RWPE1 (cell line): ENCODE results near the gene IL16.

Experiments used
- CTCF ChIA-PET: fragments of 350-600 bp; sonication (Branson Sonifier 250); formaldehyde crosslinking; extraction: SDS; loops from one replicate; lab custom pipeline; 2021; lab: Yijun Ruan, JAX
- POLR2A ChIA-PET: fragments of 400-600 bp; formaldehyde crosslinking; extraction: SDS; loops from one replicate; lab custom pipeline; 2020; ENCODE audit warnings: antibody characterized with exemption; ENCODE audit not compliant: low non-redundant PET; lab: Yijun Ruan, JAX
- DNase-seq: peaks from one replicate; pipeline ENCODE4 v3.0.0; 2012; ENCODE audit warnings: low spot score
- H3K27ac ChIP-seq: fragments of 450-650 bp; 2 replicates; pipeline ENCODE4 v1.5.1; 2017
- TF ChIP-seq, protein P1 (sequence below): fragments of 450-650 bp; conservative IDR thresholded peaks from 2 replicates; pipeline ENCODE4 v1.5.1; 2017; ENCODE audit warnings: low read depth, mild to moderate bottlenecking

Gene IL16

DNA sequence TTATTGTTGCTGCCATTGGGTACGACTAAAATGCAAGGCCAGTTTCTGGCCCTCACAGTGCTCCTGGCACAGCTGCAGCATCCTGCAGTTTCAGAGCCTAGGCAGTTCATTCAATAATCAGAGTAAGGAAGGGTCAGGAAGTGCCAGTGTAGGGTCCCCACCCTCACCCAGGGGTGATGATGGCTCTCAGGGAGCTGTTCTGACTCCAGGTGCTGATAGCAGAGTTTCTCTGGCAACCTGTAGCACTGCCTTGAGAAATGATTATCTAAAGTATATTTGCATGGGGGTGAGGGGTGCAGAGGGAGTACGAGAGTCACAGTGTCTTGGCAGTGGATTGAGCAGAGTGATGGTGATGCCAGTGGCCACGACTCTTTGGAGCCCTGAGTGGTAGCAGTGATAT is 15.5 kb upstream of the IL16 start:
- DNase-seq, result no peak
- ChIA-PET POLR2A (no interaction called here), CTCF (no interaction called here)
- TF ChIP-seq, protein P1, sequence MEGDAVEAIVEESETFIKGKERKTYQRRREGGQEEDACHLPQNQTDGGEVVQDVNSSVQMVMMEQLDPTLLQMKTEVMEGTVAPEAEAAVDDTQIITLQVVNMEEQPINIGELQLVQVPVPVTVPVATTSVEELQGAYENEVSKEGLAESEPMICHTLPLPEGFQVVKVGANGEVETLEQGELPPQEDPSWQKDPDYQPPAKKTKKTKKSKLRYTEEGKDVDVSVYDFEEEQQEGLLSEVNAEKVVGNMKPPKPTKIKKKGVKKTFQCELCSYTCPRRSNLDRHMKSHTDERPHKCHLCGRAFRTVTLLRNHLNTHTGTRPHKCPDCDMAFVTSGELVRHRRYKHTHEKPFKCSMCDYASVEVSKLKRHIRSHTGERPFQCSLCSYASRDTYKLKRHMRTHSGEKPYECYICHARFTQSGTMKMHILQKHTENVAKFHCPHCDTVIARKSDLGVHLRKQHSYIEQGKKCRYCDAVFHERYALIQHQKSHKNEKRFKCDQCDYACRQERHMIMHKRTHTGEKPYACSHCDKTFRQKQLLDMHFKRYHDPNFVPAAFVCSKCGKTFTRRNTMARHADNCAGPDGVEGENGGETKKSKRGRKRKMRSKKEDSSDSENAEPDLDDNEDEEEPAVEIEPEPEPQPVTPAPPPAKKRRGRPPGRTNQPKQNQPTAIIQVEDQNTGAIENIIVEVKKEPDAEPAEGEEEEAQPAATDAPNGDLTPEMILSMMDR, result no peak
- H3K27ac ChIP-seq, result no peak overlapping the region

DNA sequence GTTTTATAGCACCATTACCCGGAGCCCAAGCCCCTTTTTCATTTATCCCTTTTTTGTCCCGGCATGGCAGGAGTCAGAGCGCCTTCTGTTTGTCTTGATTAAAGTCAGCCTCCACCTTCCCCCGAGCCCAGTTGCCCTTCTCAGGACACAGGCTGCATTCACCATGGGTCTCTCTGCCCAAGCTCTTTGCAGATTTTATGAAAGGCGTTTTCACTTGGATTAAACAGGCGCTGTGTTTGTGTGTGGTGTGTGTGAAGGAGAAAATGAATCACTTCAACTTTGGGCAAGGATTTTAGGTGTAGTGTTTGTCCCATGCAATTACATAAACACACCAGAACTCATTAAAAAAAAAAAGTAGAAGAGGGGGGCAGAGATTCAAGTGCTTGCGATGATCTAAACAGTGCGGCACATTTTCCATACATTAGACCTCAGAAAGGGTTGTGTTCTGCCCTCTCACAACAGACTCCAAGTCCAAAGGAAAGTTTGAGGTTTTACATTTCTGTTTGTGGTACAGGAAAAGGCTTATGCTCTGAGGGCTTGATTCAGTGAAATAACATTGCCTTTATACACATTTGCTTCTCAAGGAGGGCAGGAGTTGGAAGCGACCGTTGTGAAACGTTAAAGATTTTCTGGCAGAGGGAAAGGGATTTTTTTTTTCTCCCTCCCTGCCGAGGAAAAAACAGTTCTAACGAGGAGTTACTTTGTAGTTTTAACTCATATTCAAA is 14.5 kb upstream of the IL16 start:
- CTCF ChIA-PET, result interaction anchor here (0.6 kb wide), 1 partner anchor 23 kb away, joined by 4 read pairs; no protein-coding TSS in a partner anchor
- H3K27ac ChIP-seq, result no peak overlapping the region
- DNase-seq, result no peak
- TF ChIP-seq, protein P1, result no peak
- POLR2A ChIA-PET, result no interaction called here

DNA sequence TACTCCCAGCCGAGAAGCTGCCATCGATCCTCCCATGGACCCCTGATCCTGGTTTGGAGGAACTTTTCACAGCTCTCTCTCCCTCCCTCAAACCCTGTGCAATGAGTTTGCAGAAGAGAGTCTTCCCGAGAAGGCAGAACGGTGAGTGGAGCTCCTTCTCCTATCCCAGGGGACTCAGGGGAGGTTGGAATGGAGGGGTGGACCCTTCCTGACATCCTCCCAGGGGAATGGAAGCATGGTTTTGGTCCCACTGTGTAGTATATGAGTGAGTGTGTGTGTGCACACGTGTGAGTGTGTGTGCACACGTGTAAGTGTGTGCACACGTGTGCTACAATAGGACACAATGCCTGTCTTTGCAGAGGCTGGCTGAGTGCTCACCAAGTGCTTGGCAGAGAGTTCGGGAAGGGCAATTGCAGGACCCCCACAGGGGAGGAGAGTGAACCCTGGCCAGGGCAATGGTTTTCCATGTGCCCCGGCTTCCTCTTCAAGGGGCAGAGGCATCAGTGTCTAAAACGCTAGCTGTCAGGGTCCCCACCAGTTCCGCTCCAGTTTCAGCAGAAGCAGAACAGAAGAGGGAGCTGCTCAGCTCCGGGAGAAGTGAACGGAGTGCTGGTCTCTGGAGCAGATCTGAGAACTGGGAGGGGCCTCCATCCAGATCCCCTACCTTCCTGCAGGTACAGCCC is 13.8 kb upstream of the IL16 start:
- CTCF ChIA-PET, result no interaction called here
- no peak overlapping the region for H3K27ac ChIP-seq
- DNase-seq, result no peak
- TF ChIP-seq, protein P1, result no peak
- POLR2A ChIA-PET, result no interaction called here

DNA sequence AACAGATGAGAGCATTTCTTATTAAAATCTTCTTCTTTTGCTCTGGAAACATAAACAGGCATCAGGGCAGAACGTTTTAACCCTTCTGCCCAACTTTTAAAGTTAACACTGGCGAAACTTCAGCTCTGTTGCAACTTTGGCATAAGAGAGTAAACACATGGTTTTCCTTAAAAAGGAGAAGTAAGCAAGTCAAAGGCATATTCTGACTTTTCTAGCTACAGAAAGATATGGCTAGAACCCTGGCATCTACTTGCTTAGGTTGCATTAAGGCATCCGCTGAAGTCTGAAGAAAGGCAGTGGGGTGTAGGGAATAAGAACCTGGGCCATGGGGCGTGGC is 13.3 kb upstream of the IL16 start:
- DNase-seq, result no peak
- TF ChIP-seq, protein P1, result no peak
- no peak overlapping the region for H3K27ac ChIP-seq
- ChIA-PET CTCF (no interaction called here), POLR2A (no interaction called here)

DNA sequence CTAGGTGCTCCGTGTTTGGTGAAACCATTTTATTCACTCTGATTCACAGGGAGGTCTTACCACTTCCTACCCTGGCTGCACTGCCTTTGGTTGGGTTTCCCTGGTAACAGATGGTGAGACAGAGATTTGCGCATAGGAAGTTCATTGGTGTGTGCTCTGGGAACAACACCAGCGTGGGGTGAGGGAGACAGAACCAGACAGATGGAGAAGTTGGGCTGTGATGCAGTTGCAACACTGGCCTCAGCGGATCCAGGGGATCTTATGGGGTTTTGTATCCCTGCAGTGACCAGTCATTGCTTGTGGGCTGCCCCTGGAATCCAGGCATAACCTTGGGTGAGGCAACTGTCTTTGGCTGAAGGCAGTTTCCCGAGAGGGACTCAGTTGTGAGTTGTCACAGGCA is 12.5 kb upstream of the IL16 start:
- POLR2A ChIA-PET, result no interaction called here
- CTCF ChIA-PET, result no interaction called here
- H3K27ac ChIP-seq, result no peak overlapping the region
- TF ChIP-seq, protein P1, result no peak
- DNase-seq, result no peak

DNA sequence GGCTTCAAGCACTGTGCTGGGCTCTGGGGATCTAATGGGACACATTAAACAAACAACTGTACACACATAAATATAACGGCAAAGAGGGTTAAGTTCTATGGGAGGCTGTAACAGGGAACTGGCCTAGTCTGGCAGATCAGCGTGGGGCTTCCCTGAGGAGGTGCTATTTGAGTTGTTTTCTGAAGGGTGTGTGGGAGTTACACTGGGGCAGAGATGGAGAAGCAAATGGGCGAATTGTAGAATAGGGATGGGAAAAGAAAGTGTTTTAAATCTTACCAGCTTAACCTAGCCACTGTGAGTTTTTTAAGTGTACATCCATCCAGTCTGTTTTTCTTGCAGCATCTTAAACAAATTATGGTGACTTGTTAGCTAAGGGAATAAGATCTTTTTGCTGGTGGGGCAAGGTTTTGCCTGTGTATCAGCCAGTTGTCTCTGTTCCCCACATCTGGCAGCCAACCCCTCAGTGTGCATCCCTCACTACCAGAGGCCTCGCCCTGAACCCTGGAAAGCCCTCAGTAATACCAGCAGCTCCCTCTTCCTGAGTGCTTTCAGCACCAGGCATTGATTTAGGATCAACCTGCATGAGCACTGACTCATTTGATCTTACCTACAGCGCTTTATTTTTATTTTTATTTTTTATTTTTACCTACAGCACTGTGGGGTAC is 10.9 kb upstream of the IL16 start:
- ChIA-PET CTCF (interaction anchor here (0.6 to 0.7 kb wide), 2 partner anchors 30 to 62 kb away, joined by 3 read pairs; no protein-coding TSS in a partner anchor), POLR2A (no interaction called here)
- DNase-seq, result no peak
- TF ChIP-seq, protein P1, result no peak
- no peak overlapping the region for H3K27ac ChIP-seq
